Spleen (tissue), 11 donors: ENCODE results near the gene TRMO. TPM values are rescaled to one million over a fixed set of nuclear protein-coding genes. Genes with fewer than 3 reads are reported as not detected.

Experiments used
- DNase-seq: peaks from one replicate; pipeline ENCODE4 v3.0.0-alpha.2; 2020
- H3K27ac ChIP-seq, 8 donors: fragments of 200-600 bp; sonication (generic) in 7 of 8; 1 replicate in 4 of 8; 2 replicates in 4 of 8; pipeline versions ENCODE4 v1.5.0 to v1.8.0; 2016 to 2021; ENCODE audit warnings: inconsistent platforms in 4 of 8, mild to moderate bottlenecking in 4 of 8, moderate library complexity in 1 of 8
- H3K27me3 ChIP-seq, 7 donors: fragments of 200-600 bp; sonication (generic) in 6 of 7; replicated peaks in 1 of 7; 1 replicate in 4 of 7; 2 replicates in 3 of 7; pipeline versions ENCODE4 v1.5.0 to v1.8.0; 2016 to 2021; ENCODE audit warnings: inconsistent platforms in 3 of 7, mild to moderate bottlenecking in 1 of 7
- H3K36me3 ChIP-seq, 6 donors: fragments of 200-600 bp; sonication (generic) in 5 of 6; 1 replicate in 4 of 6; 2 replicates in 2 of 6; pipeline versions ENCODE4 v1.5.0 to v1.8.0; 2016 to 2021; ENCODE audit warnings: inconsistent platforms in 2 of 6
- H3K4me1 ChIP-seq, 6 donors: fragments of 200-600 bp; sonication (generic) in 5 of 6; 1 replicate in 3 of 6; 2 replicates in 3 of 6; pipeline versions ENCODE4 v1.5.0 to v1.8.0; 2016 to 2021; ENCODE audit warnings: inconsistent platforms in 3 of 6
- H3K4me3 ChIP-seq, 8 donors: fragments of 200-600 bp; sonication (generic) in 7 of 8; 1 replicate in 4 of 8; 2 replicates in 4 of 8; pipeline versions ENCODE4 v1.5.0 to v1.8.0; 2016 to 2021; ENCODE audit warnings: inconsistent platforms in 4 of 8, mild to moderate bottlenecking in 4 of 8, moderate library complexity in 2 of 8
- H3K9me3 ChIP-seq, 8 donors: fragments of 200-600 bp; sonication (generic) in 7 of 8; 1 replicate in 4 of 8; 2 replicates in 4 of 8; pipeline versions ENCODE4 v1.5.0 to v1.8.0; 2016 to 2021; ENCODE audit warnings: inconsistent platforms in 4 of 8
- CTCF ChIP-seq, 11 experiments: fragments of 200-600 bp in 7 of 11; fragments of 450-650 bp in 4 of 11; sonication (generic) in 4 of 11; IDR thresholded peaks in 8 of 11; conservative IDR thresholded peaks in 3 of 11; 1 replicate in 7 of 11; 2 replicates in 4 of 11; pipeline versions ENCODE4 v1.4.0 to v1.8.0; 2016 to 2021; ENCODE audit warnings: antibody characterized with exemption in 11 of 11, inconsistent platforms in 4 of 11, mild to moderate bottlenecking in 1 of 11
- POLR2A ChIP-seq, 3 donors: fragments of 450-650 bp; IDR thresholded peaks; one replicate each; pipeline ENCODE4 v1.5.1; 2017; ENCODE audit warnings: antibody characterized with exemption in 3 of 3, mild to moderate bottlenecking in 1 of 3
- POLR2AphosphoS5 ChIP-seq, 3 donors: sonication (generic); formaldehyde crosslinking; IDR thresholded peaks; one replicate each; pipeline ENCODE4 v1.5.1; 2017; ENCODE audit warnings: antibody characterized with exemption in 3 of 3
- WGBS, 5 donors: extraction: QIAGEN DNeasy Blood & Tissue Kit in 3 of 5; methylation state at CpG; one replicate each; pipeline versions ENCODE4 v1.1.5 to v1.1.7; 2013 to 2018; 5-methylcytosine and 5-hydroxymethylcytosine counted together
- intact Hi-C: fragments of 100-400 bp; cut with DNase I; formaldehyde crosslinking; loops from one replicate; pipeline ENCODE4 v1.15.0; 2023; ENCODE audit warnings: low total_unique reads
- polyA plus RNA-seq, 3 donors: library from polyadenylated mRNA; stranded (reverse); fragments of 200-250 nt; gene quantifications; one replicate each; pipeline ENCODE4 v1.2.1, GENCODE V29; 2013
- total RNA-seq, 7 donors: library from RNA; depleted of rRNA in 3 of 7; stranded (reverse); fragments of >200 nt in 3 of 7; fragmentation: NEBNext Ultra II Directional in 4 of 7; extraction: Animal tissue kit (Norgen Biotek cat#: 25700) in 4 of 7; gene quantifications; one replicate each; pipeline versions ENCODE4 v1.1.0 to v1.2.1, GENCODE V29; 2016 to 2021
- donor health status: healthy with polysubstance abuse.
- donor health status: DM: no; HTN: no; CAD: no; lungs with moderate emphysema.
- donor health status: DM: no; HTN: no; CAD: no.
- donor health status: Bipolar disorder and iron deficiency.
- donor health status: healthy.
- donor health status: DM: no; HTN: no; CAD: no.
- donor health status: DM: yes; HTN: yes; CAD: no.

Gene TRMO
- total and polyA plus RNA-seq, 10 donors: 11.2 to 58.6 (median 22.5) TPM

- intact Hi-C loops: no loop called here
- 38 to 67% (median 46%) methylated on average over 12 of the region's 12 CpGs for WGBS, 5 donors
- H3K27me3 ChIP-seq: no peaks in the 10 kb centered on the region
- H3K4me1 ChIP-seq: peaks cover 18 to 100% (median 64%) of the 10 kb centered on the region in 6 donors
- H3K27ac ChIP-seq: peak overlapping the region; percentile 66 to 96 (median 90)
- H3K4me3 ChIP-seq: peak overlapping the region in 3 of 8 donors; percentile 5 to 55 (median 6)
- DNase-seq: no peak
- peaks cover 0 to 74% (median 37%) of the 10 kb centered on the region in 6 donors for H3K36me3 ChIP-seq
- TF ChIP-seq POLR2AphosphoS5 (IDR thresholded peaks at IDR 0.05) (peak in 2 of 3 donors; percentile 40 to 73), POLR2A (IDR thresholded peaks at IDR 0.05) (no peak)
- no peaks in the 10 kb centered on the region for H3K9me3 ChIP-seq
Measured at GRCh38 chr9:97906236-97906831, 16.0 kb downstream of the TRMO start.

GRCh38 chr9:97905228-97905627 lies 17.1 kb downstream of the TRMO start:
- Histone ChIP-seq H3K27me3 (no peaks in the 10 kb centered on the region), H3K4me1 (peaks cover 18 to 98% (median 62%) of the 10 kb centered on the region in 6 donors), H3K9me3 (no peaks in the 10 kb centered on the region), H3K4me3 (peak overlapping the region in 1 of 8 donors; percentile 55), H3K36me3 (peaks cover 0 to 66% (median 27%) of the 10 kb centered on the region in 6 donors), H3K27ac (peak overlapping the region in 7 of 8 donors; percentile 83 to 96 (median 90))
- no peak for TF ChIP-seq POLR2A (IDR thresholded peaks at IDR 0.05)
- TF ChIP-seq POLR2AphosphoS5 (IDR thresholded peaks at IDR 0.05): peak in 1 of 3 donors; percentile 54
- no peak for TF ChIP-seq CTCF (IDR thresholded peaks at IDR 0.05 in 8 of 11, conservative IDR thresholded peaks at IDR 0.05 in 3 of 11)
- 25 to 53% (median 30%) methylated on average over 2 of the region's 2 CpGs for WGBS, 5 donors
- DNase-seq: no peak
- intact Hi-C loops: no loop called here

GRCh38 chr9:97904725-97905124 lies 17.6 kb downstream of the TRMO start:
- intact Hi-C loops: no loop called here
- DNase-seq: peak; percentile 81
- TF ChIP-seq POLR2A (IDR thresholded peaks at IDR 0.05) (no peak), CTCF (IDR thresholded peaks at IDR 0.05 in 8 of 11, conservative IDR thresholded peaks at IDR 0.05 in 3 of 11) (no peak), POLR2AphosphoS5 (IDR thresholded peaks at IDR 0.05) (no peak)
- Histone ChIP-seq H3K4me3 (peak overlapping the region in 1 of 8 donors; percentile 55), H3K4me1 (peaks cover 18 to 97% (median 58%) of the 10 kb centered on the region in 6 donors), H3K36me3 (peaks cover 0 to 66% (median 25%) of the 10 kb centered on the region in 6 donors), H3K9me3 (no peaks in the 10 kb centered on the region), H3K27ac (peak overlapping the region in 7 of 8 donors; percentile 83 to 96 (median 90)), H3K27me3 (no peaks in the 10 kb centered on the region)
- whole genome bisulfite sequencing, 5 donors: 82 to 91% (median 87%) methylated on average over 9 of the region's 9 CpGs

DNA sequence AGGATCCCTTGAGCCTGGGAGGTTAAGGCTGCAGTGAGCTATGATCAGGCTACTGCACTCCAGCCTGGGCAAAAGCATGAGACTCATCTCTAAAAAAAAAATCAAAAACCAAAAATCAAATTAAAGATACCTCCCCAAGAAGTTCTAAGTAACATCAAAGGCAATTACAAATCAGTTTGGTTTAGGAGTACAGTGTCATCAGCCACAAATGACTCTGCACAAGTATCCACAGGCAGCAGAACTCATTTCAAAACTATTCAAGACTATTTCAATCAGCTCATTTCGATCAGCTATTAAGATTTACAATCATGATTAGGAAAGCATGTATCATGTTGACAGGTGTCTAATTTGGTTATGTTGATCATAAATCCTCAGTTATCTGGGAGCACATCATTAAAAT lies 19.1 kb downstream of the TRMO start:
- peaks cover 0 to 63% (median 20%) of the 10 kb centered on the region in 6 donors for H3K36me3 ChIP-seq
- intact Hi-C loops: no loop called here

More for the DNA sequence above, 19.1 kb downstream of the TRMO start:
- Histone ChIP-seq H3K4me3 (no peak overlapping the region), H3K4me1 (peaks cover 18 to 82% (median 47%) of the 10 kb centered on the region in 6 donors), H3K27me3 (no peaks in the 10 kb centered on the region), H3K27ac (peak overlapping the region in 4 of 8 donors; percentile 11 to 96 (median 54)), H3K9me3 (no peaks in the 10 kb centered on the region)
- no peak for DNase-seq
- TF ChIP-seq CTCF (IDR thresholded peaks at IDR 0.05 in 8 of 11, conservative IDR thresholded peaks at IDR 0.05 in 3 of 11): no peak
- TF ChIP-seq POLR2AphosphoS5 (IDR thresholded peaks at IDR 0.05): no peak
- TF ChIP-seq POLR2A (IDR thresholded peaks at IDR 0.05): no peak
- 55 to 88% (median 67%) methylated on average over 1 of the region's 1 CpG for WGBS, 5 donors
